DMS153 treated with DMSO at 0.1 percent for 48 hours (cell line): ENCODE measurements around the gene NFIA.

ENCODE experiments used
- DNase-seq: peaks from one replicate; lab custom pipeline; 2025; ENCODE audit not compliant: unreplicated experiment; lab: John Stamatoyannopoulos, UW

Gene NFIA

DNA sequence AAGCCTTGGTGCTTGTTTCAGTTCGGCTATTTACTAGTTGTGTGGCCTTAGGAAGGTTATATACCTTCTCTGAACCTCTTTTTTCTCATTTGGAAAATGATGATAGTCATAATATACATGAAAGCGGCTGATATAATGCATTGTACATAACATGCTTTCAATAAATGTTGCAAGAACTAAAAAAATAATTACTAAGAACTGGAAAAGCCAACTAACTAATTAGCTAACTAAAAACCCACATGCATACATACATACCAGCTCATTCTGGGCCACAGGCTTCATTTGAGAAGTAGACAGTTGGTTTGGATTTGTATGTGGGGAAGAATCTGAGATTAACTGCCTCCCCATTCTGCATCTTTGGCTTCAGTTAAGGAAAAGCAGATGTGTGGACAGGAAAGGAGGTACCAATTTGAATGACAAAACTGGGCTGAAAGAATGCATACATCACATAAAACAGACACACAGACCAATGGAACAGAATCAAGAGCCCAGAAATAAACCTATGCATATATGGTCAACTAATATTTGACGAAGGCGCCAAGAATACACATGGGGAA, 424.7 kb downstream of the NFIA start:
- DNase-seq, result no peak
